NCI-H748 (cell line): Measurements from ENCODE around the gene FGF14.

Experiments
- DNase-seq: peaks from one replicate; lab custom pipeline; 2025; ENCODE audit not compliant: unreplicated experiment; lab: John Stamatoyannopoulos, UW

FGF14 gene

GRCh38 chr13:102401766-102402165 is at the start of gene FGF14:
TSS of gene FGF14 (minus strand) at chr13:102402048.
- DNase-seq = peak; percentile 57

DNA sequence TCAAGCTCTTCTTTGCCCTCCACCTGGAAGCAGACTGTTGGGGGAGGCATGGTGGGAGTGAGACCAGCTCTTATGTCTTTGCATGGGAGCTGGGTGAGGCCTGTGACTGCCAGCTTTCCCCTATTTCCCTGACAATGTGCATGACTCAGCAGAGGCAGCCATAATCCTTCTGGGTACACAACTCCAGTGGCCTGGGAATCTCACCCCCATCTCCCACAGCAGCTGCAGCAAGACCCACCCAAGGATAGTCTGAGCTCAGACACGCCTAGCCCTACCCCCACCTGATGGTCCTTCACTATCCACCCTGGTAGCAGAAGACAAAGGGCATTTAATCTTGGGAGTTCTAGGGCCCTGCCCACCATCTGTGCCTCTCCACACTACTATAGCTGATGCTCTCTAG is 41.4 kb upstream of the FGF14 start:
- DNase-seq = peak; percentile 51

DNA sequence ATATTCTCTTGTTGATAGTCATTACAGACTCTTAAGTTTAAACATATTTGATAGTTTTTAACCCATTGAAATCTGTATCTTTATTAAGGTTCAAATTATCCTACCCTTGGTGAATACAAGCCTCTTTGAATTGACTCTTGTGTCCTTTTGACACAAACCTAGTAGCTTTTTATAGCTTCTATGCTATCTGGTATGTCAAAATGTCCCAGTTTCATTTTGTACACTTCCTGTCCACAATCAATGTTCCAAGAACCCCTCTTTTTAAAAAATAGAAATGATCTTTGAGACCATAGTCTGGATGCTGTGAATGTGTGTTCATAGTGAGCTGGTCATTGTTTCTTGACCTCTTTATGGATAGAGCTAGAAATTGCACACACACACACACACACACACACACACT is 39.2 kb upstream of the FGF14 start:
- no peak for DNase-seq

GRCh38 chr13:102440259-102440936 is 38.5 kb upstream of the FGF14 start:
- no peak for DNase-seq

DNA sequence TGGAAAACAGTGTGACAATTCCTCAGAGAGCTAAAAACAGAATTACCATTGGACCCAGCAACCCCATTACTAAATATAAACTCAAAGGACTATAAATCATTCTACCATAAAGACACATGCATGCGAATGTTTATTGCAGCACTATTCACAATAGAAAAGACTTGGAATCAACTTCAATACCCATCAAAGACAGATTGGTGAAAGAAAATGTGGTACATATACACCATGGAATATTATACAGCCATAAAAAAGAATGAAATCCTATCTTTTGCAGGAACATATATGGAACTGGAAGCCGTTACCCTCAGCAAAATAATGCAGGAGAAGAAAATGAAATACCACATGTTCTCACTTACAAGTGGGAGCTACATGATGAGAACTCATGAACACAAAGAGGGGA is 20.8 kb upstream of the FGF14 start:
- DNase-seq = no peak

GRCh38 chr13:102405499-102406100 is 3.8 kb upstream of the FGF14 start:
- DNase-seq = no peak

GRCh38 chr13:102402290-102402689 is 442 bp upstream of the FGF14 start:
- DNase-seq = peak; percentile 95

DNA sequence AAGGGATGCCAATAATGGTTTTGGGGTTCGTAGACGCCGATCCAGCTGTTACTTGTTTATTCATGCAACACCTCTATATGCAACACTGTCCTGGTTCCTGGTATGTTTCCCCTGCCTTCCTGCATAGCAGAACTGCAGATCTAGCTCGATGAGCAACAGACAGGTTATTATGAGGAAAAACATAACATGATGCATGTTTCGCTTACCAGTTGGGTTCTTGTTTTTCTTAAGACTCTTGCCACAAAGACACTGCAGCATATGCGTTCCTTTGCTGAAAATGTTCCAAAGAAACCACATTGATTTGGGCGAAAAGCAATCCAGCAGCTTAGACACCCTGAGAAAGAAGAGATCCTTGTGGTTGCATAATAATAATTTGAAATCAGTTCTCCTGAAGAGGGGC is 583 bp downstream of the FGF14 start:
- DNase-seq = peak; percentile 51

GRCh38 chr13:102400675-102401145 is 1.1 kb downstream of the FGF14 start:
- DNase-seq = peak; percentile 59

- DNase-seq = peak; percentile 80
Observed at GRCh38 chr13:102399791-102400674, 1.8 kb downstream of the FGF14 start.

DNA sequence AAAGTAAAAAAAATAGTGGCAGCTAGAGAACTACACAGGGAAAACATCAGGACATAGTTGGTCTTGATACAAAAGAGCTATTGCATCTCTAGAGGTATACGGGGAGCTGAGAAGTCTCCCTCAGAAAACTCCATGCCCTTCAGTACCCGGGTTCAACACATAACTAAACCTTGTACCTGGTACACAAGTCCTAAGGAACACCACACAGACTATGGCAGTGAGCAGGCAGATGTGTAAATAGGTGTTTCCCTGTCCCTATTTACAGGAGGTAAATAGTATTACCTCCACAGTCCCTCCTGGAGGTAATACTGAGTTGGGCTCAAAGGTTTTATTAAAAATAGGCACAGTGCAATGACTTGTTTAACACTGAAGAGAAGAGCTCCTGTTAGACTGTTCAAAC is 5.9 kb downstream of the FGF14 start:
- DNase-seq = no peak

DNA sequence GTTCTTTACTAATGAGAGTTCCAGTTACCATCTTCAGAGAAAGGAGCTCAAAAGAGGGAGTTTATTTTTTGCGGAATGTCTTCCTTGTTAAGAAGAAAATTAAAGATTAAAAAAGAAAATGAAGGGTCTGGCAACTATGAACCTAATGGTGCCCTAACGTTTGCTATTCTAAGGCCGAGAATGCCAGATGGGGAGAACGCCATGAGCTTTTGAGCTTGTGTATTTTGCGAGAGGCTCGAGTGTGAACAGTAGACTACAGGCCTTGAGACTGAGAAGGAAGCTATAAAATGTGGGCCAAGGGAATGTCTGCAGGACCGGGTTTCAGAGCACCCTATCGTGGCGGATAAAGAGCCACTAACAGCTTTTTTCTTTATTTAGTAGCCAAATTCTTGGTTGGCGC is 6.7 kb downstream of the FGF14 start:
- peak; percentile 41 for DNase-seq

GRCh38 chr13:102394158-102395053 is 7.4 kb downstream of the FGF14 start:
- peak; percentile 99 for DNase-seq

DNA sequence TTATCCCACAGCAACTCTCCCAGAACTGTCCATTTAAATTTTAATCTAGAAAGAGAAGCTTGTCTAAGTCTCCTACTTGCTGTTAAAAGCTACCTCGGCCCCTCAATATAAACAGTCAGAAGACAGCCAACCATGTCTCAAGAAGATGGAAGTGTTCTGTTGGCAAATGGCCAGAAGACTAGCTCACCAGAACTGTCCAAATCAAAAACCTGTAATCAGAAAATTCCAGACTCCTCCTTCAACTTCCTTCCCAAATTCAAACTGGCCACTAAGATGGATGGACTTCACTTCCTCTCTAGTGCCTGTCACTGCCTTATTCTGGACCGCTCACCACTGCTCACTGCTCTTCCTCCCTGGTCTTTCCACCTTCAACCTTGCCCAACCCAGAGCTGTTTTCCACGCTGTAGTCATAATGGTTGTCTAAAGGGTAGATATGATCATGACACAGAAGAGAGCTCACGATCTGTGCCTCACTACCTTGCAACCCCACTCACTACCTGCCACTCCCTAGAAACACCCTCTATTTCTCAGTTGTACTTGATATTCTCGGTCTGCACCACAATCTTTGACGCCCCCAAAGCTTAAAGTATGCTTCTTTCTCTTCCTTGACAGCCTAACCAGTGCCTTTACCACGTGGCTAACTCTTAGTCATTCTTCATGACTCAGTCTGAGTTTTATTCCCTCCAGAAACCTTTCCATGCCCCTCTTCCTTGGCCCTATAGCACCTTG is 9.2 kb downstream of the FGF14 start:
- DNase-seq = no peak

GRCh38 chr13:102386461-102386860 is 15.4 kb downstream of the FGF14 start:
- no peak for DNase-seq

DNA sequence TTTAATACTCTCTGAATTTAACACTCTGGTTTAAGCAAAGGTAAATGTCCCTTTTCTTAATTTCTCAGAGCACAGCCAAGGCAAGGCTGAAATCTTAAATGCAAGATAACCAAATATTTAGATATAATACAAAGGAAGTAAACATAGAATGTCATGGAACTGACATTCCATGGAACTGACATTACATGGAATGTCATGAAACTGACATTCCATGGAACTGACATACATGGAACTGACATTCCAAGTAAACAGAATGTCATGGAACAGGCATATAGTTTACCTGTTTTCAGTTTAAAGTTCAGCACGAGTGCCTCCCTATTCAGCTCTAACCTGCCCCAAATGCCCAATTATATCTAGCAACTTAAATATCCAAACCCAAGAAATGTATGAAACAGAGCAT is 21.8 kb downstream of the FGF14 start:
- DNase-seq = no peak

- DNase-seq = peak; percentile 9
Observed at GRCh38 chr13:102376318-102376717, 25.5 kb downstream of the FGF14 start.

- no peak for DNase-seq
Observed at GRCh38 chr13:102374726-102375125, 27.1 kb downstream of the FGF14 start.

DNA sequence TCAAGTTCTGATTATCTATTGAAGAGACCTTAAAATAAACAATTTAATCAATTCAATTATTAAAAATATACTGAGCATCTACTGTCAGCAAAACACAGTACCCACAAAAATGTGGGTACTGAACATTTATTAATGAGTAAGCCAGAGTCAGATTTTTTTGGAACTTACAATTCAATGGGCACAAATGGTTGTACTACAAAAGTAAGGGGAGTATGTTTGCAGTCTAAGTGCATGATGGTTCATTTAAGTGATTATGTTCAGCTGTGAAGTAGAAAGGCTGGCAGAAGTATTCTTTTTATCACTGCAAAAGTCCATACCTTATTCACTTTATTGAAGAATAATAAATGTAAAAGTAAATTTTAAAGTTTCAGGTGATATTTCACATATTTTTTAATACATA is 27.6 kb downstream of the FGF14 start:
- DNase-seq = no peak

- DNase-seq = no peak
Observed at GRCh38 chr13:102373221-102373620, 28.6 kb downstream of the FGF14 start.
